ENCODE results near the gene SYNM.

SYNM gene

DNA sequence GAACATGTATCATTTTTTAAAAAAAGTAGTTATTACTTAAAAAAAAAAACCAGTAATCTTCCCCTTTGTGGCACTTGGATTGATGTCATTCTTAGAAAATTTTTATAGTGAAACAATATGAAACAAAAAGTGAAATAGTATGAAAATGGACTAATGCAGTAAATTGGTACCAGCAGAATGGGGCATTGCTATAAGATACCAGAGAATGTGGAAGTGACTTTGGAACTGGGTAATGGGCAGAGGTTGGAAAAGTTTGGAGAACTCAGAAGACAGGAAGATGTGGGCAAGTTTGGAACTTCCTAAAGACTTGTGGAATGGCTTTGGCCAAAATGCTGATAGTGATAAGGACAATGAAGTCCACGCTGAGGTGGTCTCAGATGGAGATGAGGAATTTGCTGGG, 77.9 kb downstream of the SYNM start:
- TF ChIP-seq, protein P1, sequence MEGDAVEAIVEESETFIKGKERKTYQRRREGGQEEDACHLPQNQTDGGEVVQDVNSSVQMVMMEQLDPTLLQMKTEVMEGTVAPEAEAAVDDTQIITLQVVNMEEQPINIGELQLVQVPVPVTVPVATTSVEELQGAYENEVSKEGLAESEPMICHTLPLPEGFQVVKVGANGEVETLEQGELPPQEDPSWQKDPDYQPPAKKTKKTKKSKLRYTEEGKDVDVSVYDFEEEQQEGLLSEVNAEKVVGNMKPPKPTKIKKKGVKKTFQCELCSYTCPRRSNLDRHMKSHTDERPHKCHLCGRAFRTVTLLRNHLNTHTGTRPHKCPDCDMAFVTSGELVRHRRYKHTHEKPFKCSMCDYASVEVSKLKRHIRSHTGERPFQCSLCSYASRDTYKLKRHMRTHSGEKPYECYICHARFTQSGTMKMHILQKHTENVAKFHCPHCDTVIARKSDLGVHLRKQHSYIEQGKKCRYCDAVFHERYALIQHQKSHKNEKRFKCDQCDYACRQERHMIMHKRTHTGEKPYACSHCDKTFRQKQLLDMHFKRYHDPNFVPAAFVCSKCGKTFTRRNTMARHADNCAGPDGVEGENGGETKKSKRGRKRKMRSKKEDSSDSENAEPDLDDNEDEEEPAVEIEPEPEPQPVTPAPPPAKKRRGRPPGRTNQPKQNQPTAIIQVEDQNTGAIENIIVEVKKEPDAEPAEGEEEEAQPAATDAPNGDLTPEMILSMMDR (IDR thresholded peaks at IDR 0.05; ENCODE audit: insufficient read depth, low read depth, low read length, missing control alignments) = no peak
- no peak for DNase-seq (ENCODE audit: low read depth)
- no peak overlapping the region for H3K4me3 ChIP-seq (ENCODE audit: low read length)
